ENCODE results near the gene MYL11. TPM values are rescaled to one million over a fixed set of nuclear protein-coding genes. Genes with fewer than 3 reads are reported as not detected.

MYL11 gene
- total RNA-seq, 1 donor = not detected

DNA sequence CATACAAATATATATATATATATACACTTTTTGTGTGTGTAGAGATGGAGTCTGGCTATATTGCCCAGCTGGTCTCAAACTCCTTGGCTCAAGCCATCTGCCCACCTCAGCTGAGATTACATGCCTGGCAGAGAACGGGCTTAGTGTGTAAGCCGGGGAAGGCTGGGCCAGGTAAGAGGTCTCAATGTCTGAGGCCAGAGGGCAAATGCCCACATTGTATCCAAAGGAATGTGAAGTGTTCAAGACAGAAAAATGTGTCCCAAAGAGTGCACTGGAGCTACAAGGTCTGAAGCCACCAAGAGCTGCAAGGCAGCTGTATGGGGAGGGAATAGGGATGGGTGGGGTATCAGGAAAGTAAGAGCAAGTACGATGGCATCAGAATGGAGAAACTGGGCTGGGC is 28.3 kb upstream of the MYL11 start:
- Histone ChIP-seq H3K79me2 (ENCODE audit: insufficient read depth, low read length) (peaks cover 3% of the 10 kb centered on the region), H3K4me3 (ENCODE audit: insufficient read depth, low read length) (no peak overlapping the region)

GRCh38 chr16:30348113-30348512 is 26.5 kb upstream of the MYL11 start:
- Histone ChIP-seq H3K36me3 (ENCODE audit: insufficient read depth, low read length) (peaks cover 24% of the 10 kb centered on the region), H4K20me1 (ENCODE audit: insufficient read depth, low read length) (peaks cover 12% of the 10 kb centered on the region), H2AFZ (ENCODE audit: low read length) (no peak overlapping the region), H3K4me3 (ENCODE audit: insufficient read depth, low read length) (no peak overlapping the region), H3K27me3 (ENCODE audit: insufficient read depth, low read length) (no peaks in the 10 kb centered on the region), H3K4me2 (ENCODE audit: insufficient read depth, low read length) (no peak overlapping the region), H3K4me1 (ENCODE audit: insufficient read depth, low read length) (peaks cover 14% of the 10 kb centered on the region), H3K79me2 (ENCODE audit: insufficient read depth, low read length) (peaks cover 8% of the 10 kb centered on the region), H3K27ac (ENCODE audit: low read depth, low read length) (no peak overlapping the region), H3K9me3 (ENCODE audit: low read depth, low read length) (no peaks in the 10 kb centered on the region)
- DNase-seq (ENCODE audit: insufficient read length, low spot score, missing footprints) = no peak
- TF ChIP-seq, protein P1, sequence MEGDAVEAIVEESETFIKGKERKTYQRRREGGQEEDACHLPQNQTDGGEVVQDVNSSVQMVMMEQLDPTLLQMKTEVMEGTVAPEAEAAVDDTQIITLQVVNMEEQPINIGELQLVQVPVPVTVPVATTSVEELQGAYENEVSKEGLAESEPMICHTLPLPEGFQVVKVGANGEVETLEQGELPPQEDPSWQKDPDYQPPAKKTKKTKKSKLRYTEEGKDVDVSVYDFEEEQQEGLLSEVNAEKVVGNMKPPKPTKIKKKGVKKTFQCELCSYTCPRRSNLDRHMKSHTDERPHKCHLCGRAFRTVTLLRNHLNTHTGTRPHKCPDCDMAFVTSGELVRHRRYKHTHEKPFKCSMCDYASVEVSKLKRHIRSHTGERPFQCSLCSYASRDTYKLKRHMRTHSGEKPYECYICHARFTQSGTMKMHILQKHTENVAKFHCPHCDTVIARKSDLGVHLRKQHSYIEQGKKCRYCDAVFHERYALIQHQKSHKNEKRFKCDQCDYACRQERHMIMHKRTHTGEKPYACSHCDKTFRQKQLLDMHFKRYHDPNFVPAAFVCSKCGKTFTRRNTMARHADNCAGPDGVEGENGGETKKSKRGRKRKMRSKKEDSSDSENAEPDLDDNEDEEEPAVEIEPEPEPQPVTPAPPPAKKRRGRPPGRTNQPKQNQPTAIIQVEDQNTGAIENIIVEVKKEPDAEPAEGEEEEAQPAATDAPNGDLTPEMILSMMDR (IDR thresholded peaks at IDR 0.05; ENCODE audit: extremely low read depth, low read depth, low read length) = no peak

More for the DNA sequence above, 28.3 kb upstream of the MYL11 start:
- Histone ChIP-seq H3K36me3 (ENCODE audit: insufficient read depth, low read length) (peaks cover 11% of the 10 kb centered on the region), H3K9me3 (ENCODE audit: low read depth, low read length) (no peaks in the 10 kb centered on the region), H3K27ac (ENCODE audit: low read depth, low read length) (no peak overlapping the region), H4K20me1 (ENCODE audit: insufficient read depth, low read length) (peaks cover under 1% of the 10 kb centered on the region), H3K27me3 (ENCODE audit: insufficient read depth, low read length) (no peaks in the 10 kb centered on the region), H3K4me1 (ENCODE audit: insufficient read depth, low read length) (no peaks in the 10 kb centered on the region), H2AFZ (ENCODE audit: low read length) (no peak overlapping the region), H3K4me2 (ENCODE audit: insufficient read depth, low read length) (no peak overlapping the region)
- no peak for DNase-seq (ENCODE audit: insufficient read length, low spot score, missing footprints)
- TF ChIP-seq, protein P1 (IDR thresholded peaks at IDR 0.05; ENCODE audit: extremely low read depth, low read depth, low read length) = no peak

DNA sequence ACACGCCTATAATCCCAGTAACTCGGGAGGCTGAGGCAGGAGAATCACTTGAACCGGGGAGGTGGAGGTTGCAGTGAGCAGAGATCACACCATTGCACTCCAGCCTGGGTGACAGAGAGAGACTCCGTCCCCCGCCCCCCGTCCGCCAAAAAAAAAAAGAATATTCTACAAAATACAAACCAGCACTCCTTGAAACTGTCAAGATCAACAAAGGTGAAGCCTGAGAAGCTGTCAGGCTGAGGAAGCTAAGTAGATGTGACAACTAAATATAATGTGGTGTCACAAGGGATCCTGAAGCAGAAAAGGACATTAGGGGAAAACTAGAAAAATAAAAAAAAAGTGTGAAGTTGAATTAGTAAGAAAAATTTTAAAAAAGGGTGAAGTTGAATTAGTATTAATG is 25.7 kb upstream of the MYL11 start:
- H3K4me1 ChIP-seq (ENCODE audit: insufficient read depth, low read length) = peaks cover 15% of the 10 kb centered on the region
- H3K4me3 ChIP-seq (ENCODE audit: insufficient read depth, low read length) = no peak overlapping the region
- peaks cover 16% of the 10 kb centered on the region for H3K79me2 ChIP-seq (ENCODE audit: insufficient read depth, low read length)
- no peak overlapping the region for H3K27ac ChIP-seq (ENCODE audit: low read depth, low read length)
- H4K20me1 ChIP-seq (ENCODE audit: insufficient read depth, low read length) = peaks cover 12% of the 10 kb centered on the region
- no peaks in the 10 kb centered on the region for H3K9me3 ChIP-seq (ENCODE audit: low read depth, low read length)
- no peaks in the 10 kb centered on the region for H3K27me3 ChIP-seq (ENCODE audit: insufficient read depth, low read length)
- TF ChIP-seq, protein P1 (IDR thresholded peaks at IDR 0.05; ENCODE audit: extremely low read depth, low read depth, low read length) = no peak
- H3K4me2 ChIP-seq (ENCODE audit: insufficient read depth, low read length) = no peak overlapping the region
- no peak for DNase-seq (ENCODE audit: insufficient read length, low spot score, missing footprints)
- H2AFZ ChIP-seq (ENCODE audit: low read length) = no peak overlapping the region
- H3K36me3 ChIP-seq (ENCODE audit: insufficient read depth, low read length) = peaks cover 30% of the 10 kb centered on the region

DNA sequence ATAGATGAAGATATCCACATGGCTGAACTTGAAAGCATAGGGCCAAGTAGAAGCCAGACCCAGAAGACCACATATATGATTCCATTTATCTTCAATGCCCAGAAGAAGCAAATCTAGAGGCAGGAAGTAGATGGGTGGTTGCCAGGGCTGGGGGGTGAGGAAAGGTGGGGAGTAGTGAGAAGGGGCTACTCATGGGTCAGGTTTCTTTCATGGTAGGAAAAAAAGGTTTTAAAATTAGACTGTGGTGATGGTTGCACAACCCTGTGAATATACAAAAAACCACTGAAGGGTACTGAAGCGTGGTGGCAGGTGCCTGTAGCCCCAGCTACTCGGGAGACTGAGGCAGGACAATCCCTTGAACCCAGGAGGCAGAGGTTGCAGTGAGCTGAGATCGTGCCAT is 24.9 kb upstream of the MYL11 start:
- H3K4me2 ChIP-seq (ENCODE audit: insufficient read depth, low read length) = no peak overlapping the region
- H3K79me2 ChIP-seq (ENCODE audit: insufficient read depth, low read length) = peaks cover 24% of the 10 kb centered on the region
- peaks cover 20% of the 10 kb centered on the region for H3K4me1 ChIP-seq (ENCODE audit: insufficient read depth, low read length)
- TF ChIP-seq, protein P1 (IDR thresholded peaks at IDR 0.05; ENCODE audit: extremely low read depth, low read depth, low read length) = no peak
- no peak overlapping the region for H3K27ac ChIP-seq (ENCODE audit: low read depth, low read length)
- no peaks in the 10 kb centered on the region for H3K9me3 ChIP-seq (ENCODE audit: low read depth, low read length)
- no peak overlapping the region for H3K4me3 ChIP-seq (ENCODE audit: insufficient read depth, low read length)
- peak; percentile 65 for DNase-seq (ENCODE audit: insufficient read length, low spot score, missing footprints)
- H3K36me3 ChIP-seq (ENCODE audit: insufficient read depth, low read length) = peaks cover 30% of the 10 kb centered on the region
- no peaks in the 10 kb centered on the region for H3K27me3 ChIP-seq (ENCODE audit: insufficient read depth, low read length)
- H4K20me1 ChIP-seq (ENCODE audit: insufficient read depth, low read length) = peaks cover 12% of the 10 kb centered on the region
- no peak overlapping the region for H2AFZ ChIP-seq (ENCODE audit: low read length)
